AG10803 (cell line): ENCODE measurements around the gene SPPL2C.

Experiments used
- DNase-seq: peaks from one replicate; pipeline ENCODE4 v3.0.0; 2010; ENCODE audit warnings: low read depth
- H3K4me3 ChIP-seq: 2 replicates; pipeline ENCODE4 v1.5.1; 2011; ENCODE audit warnings: mild to moderate bottlenecking, low read length, control low read depth
- TF ChIP-seq, protein P1 (sequence below): conservative IDR thresholded peaks from 2 replicates; pipeline ENCODE4 v1.5.1; 2011; ENCODE audit warnings: mild to moderate bottlenecking, low read length, control low read depth, inconsistent platforms

SPPL2C gene

DNA sequence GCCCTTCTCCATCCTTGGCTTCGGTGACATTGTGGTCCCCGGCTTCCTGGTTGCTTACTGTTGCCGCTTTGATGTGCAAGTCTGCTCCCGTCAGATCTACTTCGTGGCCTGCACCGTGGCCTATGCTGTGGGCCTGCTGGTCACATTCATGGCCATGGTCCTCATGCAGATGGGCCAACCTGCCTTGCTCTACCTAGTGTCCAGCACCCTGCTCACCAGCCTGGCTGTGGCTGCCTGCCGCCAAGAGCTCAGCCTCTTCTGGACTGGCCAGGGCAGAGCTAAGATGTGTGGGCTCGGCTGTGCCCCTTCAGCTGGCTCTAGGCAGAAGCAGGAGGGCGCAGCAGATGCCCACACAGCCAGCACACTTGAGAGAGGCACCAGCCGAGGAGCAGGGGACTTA is 1.5 kb downstream of the SPPL2C start:
- TF ChIP-seq, protein P1, sequence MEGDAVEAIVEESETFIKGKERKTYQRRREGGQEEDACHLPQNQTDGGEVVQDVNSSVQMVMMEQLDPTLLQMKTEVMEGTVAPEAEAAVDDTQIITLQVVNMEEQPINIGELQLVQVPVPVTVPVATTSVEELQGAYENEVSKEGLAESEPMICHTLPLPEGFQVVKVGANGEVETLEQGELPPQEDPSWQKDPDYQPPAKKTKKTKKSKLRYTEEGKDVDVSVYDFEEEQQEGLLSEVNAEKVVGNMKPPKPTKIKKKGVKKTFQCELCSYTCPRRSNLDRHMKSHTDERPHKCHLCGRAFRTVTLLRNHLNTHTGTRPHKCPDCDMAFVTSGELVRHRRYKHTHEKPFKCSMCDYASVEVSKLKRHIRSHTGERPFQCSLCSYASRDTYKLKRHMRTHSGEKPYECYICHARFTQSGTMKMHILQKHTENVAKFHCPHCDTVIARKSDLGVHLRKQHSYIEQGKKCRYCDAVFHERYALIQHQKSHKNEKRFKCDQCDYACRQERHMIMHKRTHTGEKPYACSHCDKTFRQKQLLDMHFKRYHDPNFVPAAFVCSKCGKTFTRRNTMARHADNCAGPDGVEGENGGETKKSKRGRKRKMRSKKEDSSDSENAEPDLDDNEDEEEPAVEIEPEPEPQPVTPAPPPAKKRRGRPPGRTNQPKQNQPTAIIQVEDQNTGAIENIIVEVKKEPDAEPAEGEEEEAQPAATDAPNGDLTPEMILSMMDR: no peak
- H3K4me3 ChIP-seq: no peak overlapping the region
- no peak for DNase-seq

DNA sequence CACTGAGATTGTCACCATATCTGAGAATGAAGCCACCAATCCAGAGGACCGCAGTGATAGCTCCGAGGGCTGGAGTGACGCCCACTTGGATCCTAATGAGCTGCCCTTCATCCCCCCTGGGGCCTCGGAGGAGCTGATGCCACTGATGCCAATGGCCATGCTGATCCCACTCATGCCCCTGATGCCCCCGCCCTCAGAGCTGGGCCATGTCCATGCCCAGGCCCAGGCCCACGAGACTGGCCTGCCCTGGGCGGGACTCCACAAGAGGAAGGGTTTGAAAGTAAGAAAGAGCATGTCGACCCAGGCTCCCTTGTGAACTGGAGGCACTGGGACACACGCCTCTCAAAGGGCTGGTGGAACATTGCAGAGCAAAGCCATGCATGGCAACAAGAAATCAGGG is 2.0 kb downstream of the SPPL2C start:
- TF ChIP-seq, protein P1: no peak
- no peak for DNase-seq
- no peak overlapping the region for H3K4me3 ChIP-seq

DNA sequence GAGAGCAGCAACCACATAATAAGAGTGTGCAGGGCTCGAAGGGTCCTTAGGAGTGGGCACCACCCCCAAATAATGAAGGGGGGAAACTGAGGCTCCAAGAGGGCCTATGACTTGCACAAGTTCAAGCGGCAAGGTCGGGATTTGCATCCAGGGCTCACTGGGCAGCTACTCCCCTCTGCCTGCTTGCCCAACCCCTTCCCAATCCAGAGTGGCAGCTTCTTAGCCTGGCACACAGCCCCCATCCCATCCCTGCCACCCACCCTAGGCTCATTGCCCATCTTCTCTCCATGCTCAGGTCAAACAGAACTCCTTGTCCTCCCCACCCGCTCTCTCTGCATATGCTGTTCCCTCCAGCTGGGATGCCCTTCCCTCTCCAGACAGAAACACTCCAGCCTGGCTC is 2.4 kb downstream of the SPPL2C start:
- no peak overlapping the region for H3K4me3 ChIP-seq
- TF ChIP-seq, protein P1: no peak
- DNase-seq: no peak

DNA sequence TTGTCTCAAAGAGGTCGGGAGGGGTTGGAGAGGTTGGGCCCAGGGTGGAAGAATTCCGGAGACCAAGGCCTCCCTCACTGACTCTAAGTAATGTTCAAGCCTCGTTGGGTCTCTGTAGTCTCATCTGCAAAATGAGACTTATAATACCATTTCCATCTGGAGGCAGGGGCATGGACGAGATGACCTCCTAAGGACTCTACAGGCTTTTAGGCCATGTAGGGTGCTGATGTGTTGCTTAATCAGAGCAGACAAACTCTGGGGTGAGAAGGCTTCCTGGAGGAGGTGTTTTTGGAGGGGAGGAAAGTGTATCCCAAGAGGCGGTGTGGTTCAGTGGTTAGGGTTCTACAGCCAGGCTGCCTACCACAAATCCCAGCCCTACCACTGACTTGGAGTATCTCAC is 3.1 kb downstream of the SPPL2C start:
- TF ChIP-seq, protein P1: no peak
- H3K4me3 ChIP-seq: no peak overlapping the region
- no peak for DNase-seq

DNA sequence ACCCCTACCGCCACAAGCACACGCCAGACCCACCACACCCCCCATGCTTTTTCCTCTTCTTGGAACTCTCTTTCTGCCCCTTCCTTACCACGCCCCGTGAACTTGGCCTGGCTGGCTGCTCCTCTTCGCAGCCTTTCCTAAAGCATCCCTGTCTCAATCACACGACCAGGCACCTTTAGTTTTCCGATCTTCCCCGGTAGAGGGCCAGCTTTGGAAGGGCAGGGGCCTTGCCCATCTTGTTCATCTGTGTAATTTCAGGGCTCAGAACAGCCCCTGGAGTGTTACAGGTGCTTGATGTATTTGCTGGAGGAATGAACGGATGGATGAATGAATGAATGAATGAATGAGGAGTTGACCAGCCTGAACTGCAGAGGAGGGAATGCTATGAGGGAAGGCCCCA is 3.7 kb downstream of the SPPL2C start:
- DNase-seq: no peak
- no peak overlapping the region for H3K4me3 ChIP-seq

DNA sequence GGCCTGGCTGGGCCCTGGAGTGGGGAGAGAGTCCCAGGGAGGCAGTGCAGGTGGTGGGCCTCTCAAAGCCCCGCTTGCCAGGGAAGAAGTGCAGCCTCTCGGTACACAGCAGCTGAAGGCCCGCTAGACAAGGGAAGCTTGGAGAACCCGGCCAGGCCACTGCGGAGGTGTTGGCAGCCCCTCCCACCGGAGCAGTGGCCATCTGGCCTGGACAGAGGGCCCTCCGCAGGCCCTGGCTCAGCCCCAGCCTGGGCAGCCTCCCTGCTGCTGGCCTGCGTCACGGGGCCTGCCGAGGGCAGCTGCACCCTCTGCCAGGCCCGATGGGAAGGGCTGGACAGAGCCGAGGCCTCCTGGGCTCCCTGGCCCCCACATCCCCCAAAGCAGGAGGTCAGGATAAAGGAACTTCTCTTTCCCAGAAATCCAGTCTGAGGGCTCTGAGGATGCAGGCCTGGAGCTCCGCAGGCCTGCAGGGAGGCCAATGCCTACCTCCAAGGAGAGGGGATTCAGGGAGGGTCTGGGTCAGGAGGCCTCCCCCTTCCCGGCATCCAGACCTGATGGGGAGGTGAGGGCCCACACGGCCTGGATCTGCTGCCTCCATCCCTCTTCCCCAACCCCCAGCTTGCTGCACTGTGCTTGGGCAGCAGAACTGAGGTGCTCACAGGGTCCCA is 4.3 kb downstream of the SPPL2C start:
- no peak overlapping the region for H3K4me3 ChIP-seq
- TF ChIP-seq, protein P1: no peak
- DNase-seq: no peak

More for the DNA sequence above, 3.7 kb downstream of the SPPL2C start:
- TF ChIP-seq, protein P1: no peak

DNA sequence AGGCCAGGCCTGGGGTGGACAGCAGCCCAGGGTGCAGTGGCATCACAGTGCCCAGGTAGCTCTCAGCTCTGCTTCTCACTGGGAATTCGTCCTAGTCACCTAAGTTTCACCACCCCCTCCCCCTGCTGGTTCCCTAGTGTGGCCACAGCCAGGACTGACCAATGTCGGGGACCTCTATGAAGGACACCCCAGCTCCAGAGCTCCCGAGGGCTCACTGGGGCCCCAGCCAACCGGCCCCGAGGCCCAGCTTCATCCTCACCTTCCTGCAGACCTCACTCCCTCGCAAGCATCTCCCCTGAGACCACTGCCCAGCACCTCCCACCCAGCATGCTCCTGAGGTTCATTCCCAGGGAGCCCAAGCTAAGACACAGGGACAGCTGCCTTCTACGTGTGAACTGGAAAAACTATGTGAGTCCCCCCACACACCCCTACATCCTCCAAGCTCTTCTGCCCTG is 4.9 kb downstream of the SPPL2C start:
- DNase-seq: no peak
- TF ChIP-seq, protein P1: no peak
- H3K4me3 ChIP-seq: no peak overlapping the region
